NB4 (cell line): ENCODE results near the gene ADIPOQ.
"Not testable (repeated sequence)": the region's sequence is repeated elsewhere in the genome, so short reads cannot be mapped to it uniquely, and the experiment has no call there.

Experiments used
- DNase-seq: peaks from one replicate; pipeline ENCODE4 v3.0.0; 2010; ENCODE audit warnings: low read depth
- H3K4me3 ChIP-seq: one replicate; pipeline ENCODE4 v1.5.1; 2011; ENCODE audit warnings: mild to moderate bottlenecking, low read depth, low read length, moderate library complexity
- CTCF ChIP-seq: IDR thresholded peaks from one replicate; pipeline ENCODE4 v1.5.1; 2012; ENCODE audit warnings: low read depth, low read length
- MAX ChIP-seq: IDR thresholded peaks from 2 replicates; pipeline ENCODE4 v1.6.1; 2011; ENCODE audit warnings: low read depth, low read length
- MYC ChIP-seq: IDR thresholded peaks from 2 replicates; pipeline ENCODE4 v1.6.1; 2011; ENCODE audit warnings: low read depth, low read length
- POLR2A ChIP-seq: IDR thresholded peaks from 2 replicates; pipeline ENCODE4 v1.6.1; 2011; ENCODE audit warnings: mild to moderate bottlenecking; ENCODE audit not compliant: insufficient read length; ENCODE audit errors: extremely low read depth

Gene ADIPOQ

GRCh38 chr3:186875708-186876107, 33.2 kb downstream of the ADIPOQ start:
- H3K4me3 ChIP-seq = no peak overlapping the region
- no peak for DNase-seq
- TF ChIP-seq MAX = no peak
- TF ChIP-seq CTCF = no peak
- TF ChIP-seq POLR2A = no peak
- TF ChIP-seq MYC = no peak

GRCh38 chr3:186879781-186880180, 37.3 kb downstream of the ADIPOQ start:
- no peak overlapping the region for H3K4me3 ChIP-seq
- no peak for DNase-seq
- TF ChIP-seq CTCF (no peak), MYC (no peak), POLR2A (no peak), MAX (no peak)

- TF ChIP-seq POLR2A = no peak
- DNase-seq = no peak
- H3K4me3 ChIP-seq = no peak overlapping the region
These were observed 37.9 kb downstream of the ADIPOQ start for GRCh38 chr3:186880406-186880805.

GRCh38 chr3:186882150-186882524, 39.6 kb downstream of the ADIPOQ start:
- peak; percentile 64 for DNase-seq
- TF ChIP-seq CTCF = no peak
- no peak overlapping the region for H3K4me3 ChIP-seq

GRCh38 chr3:186882881-186883685, 40.6 kb downstream of the ADIPOQ start:
- H3K4me3 ChIP-seq = no peak overlapping the region
- TF ChIP-seq MAX = no peak
- TF ChIP-seq POLR2A = no peak
- no peak for TF ChIP-seq CTCF
- no peak for TF ChIP-seq MYC
- peak; percentile 78 for DNase-seq

- H3K4me3 ChIP-seq = no peak overlapping the region
- no peak for DNase-seq
- TF ChIP-seq POLR2A (no peak), MYC (no peak), MAX (no peak), CTCF (no peak)
These were observed 41.2 kb downstream of the ADIPOQ start for GRCh38 chr3:186883686-186884058.

GRCh38 chr3:186884868-186885267, 42.4 kb downstream of the ADIPOQ start:
- not testable (repeated sequence) for H3K4me3 ChIP-seq, DNase-seq
